ENCODE data around the gene KPNA4. TPM values are rescaled to one million over a fixed set of nuclear protein-coding genes. Genes with fewer than 3 reads are reported as not detected.
A peak's percentile ranks its signal among the peaks of the same experiment; 100 is the strongest.

KPNA4 gene
- total and polyA plus RNA-seq, 2 donors (not counting 1 experiment from before 2014, with no cell fraction given) = 33.0 to 38.8 TPM

DNA sequence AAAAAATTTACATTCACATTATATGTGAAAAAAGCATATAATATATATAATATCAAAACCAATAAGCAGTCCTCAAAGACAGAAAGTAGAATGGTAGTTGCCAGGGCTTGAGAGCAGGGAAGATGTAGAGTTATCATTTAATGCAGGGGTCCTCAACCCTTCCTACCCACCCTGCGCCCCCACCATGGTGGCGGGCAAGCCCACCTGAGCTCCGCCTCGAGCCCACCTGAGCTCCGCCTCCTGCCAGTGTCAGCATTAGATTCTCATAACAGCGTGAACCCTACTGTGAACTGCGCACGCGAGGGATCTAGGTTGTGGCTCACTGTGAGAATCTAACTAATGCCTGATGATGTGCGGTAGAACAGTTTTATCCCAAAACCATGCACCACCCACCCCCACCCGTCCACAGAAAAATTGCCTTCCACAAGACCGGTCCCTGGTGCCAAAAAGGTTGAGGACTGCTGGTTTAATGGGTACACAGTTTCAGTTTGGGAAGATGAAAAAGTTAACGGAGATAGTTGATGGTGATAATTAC, 118.8 kb downstream of the KPNA4 start:
- Histone ChIP-seq H3K36me3 (ENCODE audit: control insufficient read depth, insufficient read depth, low read length) (peaks cover 2% of the 10 kb centered on the region), H3K9me3 (ENCODE audit: control insufficient read depth, insufficient read depth, low read depth, low read length) (no peaks in the 10 kb centered on the region), H4K20me1 (ENCODE audit: control insufficient read depth, extremely low read depth, insufficient read depth, low read length) (no peaks in the 10 kb centered on the region), H3K9ac (ENCODE audit: insufficient read depth, low read length) (no peak overlapping the region), H3K27me3 (ENCODE audit: control insufficient read depth, insufficient read depth, low read length) (no peaks in the 10 kb centered on the region), H2AFZ (ENCODE audit: low read length) (no peak overlapping the region), H3K4me3 (replicated peaks in 1 of 4; ENCODE audit: control extremely low read depth in 1 of 4, insufficient read depth in 1 of 4, low read depth in 3 of 4, low read length in 4 of 4) (peak overlapping the region in 1 of 4 experiments; percentile 5), H3K4me1 (ENCODE audit: control insufficient read depth, extremely low read depth, insufficient read depth, low read length) (peaks cover 4% of the 10 kb centered on the region), H3K27ac (ENCODE audit: insufficient read depth, low read length) (no peak overlapping the region), H3K79me2 (ENCODE audit: control insufficient read depth, insufficient read depth, low read length) (peaks cover 74% of the 10 kb centered on the region), H3K4me2 (ENCODE audit: extremely low read depth, insufficient read depth, low read length) (no peak overlapping the region)
- TF ChIP-seq EZH2 (IDR thresholded peaks at IDR 0.05; ENCODE audit: low read length, missing control alignments) = no peak
- TF ChIP-seq, protein P1, sequence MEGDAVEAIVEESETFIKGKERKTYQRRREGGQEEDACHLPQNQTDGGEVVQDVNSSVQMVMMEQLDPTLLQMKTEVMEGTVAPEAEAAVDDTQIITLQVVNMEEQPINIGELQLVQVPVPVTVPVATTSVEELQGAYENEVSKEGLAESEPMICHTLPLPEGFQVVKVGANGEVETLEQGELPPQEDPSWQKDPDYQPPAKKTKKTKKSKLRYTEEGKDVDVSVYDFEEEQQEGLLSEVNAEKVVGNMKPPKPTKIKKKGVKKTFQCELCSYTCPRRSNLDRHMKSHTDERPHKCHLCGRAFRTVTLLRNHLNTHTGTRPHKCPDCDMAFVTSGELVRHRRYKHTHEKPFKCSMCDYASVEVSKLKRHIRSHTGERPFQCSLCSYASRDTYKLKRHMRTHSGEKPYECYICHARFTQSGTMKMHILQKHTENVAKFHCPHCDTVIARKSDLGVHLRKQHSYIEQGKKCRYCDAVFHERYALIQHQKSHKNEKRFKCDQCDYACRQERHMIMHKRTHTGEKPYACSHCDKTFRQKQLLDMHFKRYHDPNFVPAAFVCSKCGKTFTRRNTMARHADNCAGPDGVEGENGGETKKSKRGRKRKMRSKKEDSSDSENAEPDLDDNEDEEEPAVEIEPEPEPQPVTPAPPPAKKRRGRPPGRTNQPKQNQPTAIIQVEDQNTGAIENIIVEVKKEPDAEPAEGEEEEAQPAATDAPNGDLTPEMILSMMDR (conservative IDR thresholded peaks at IDR 0.05 in 1 of 2, IDR thresholded peaks at IDR 0.05 in 1 of 2; ENCODE audit: low read depth in 1 of 2, low read length in 2 of 2) = no peak
- DNase-seq (ENCODE audit: low read depth in 2 of 2) = no peak

DNA sequence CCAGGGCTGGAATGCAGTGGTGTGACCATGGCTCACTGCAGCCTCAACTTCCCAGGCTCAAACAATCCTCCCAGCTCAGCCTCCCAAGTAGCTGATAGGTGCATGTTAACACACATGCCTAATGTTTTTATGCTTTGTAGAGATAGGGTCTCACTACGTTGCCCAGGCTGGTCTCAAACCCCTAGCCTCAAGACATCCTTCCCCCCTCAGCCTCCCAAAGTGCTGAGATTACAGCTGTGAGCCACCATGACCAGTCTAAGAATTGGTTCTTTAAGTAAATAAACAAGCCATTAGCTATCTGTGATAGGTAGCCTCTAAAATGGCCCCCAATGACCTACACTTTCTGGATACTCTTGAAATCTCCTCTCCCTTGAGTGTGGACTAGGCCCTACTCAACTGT, 119.5 kb downstream of the KPNA4 start:
- no peak overlapping the region for H3K4me2 ChIP-seq (ENCODE audit: extremely low read depth, insufficient read depth, low read length)
- peaks cover 80% of the 10 kb centered on the region for H3K79me2 ChIP-seq (ENCODE audit: control insufficient read depth, insufficient read depth, low read length)
- peaks cover 2% of the 10 kb centered on the region for H3K36me3 ChIP-seq (ENCODE audit: control insufficient read depth, insufficient read depth, low read length)
- TF ChIP-seq, protein P1 (conservative IDR thresholded peaks at IDR 0.05 in 1 of 2, IDR thresholded peaks at IDR 0.05 in 1 of 2; ENCODE audit: low read depth in 1 of 2, low read length in 2 of 2) = no peak
- TF ChIP-seq EZH2 (IDR thresholded peaks at IDR 0.05; ENCODE audit: low read length, missing control alignments) = no peak
- H3K27me3 ChIP-seq (ENCODE audit: control insufficient read depth, insufficient read depth, low read length) = no peaks in the 10 kb centered on the region
- H3K9me3 ChIP-seq (ENCODE audit: control insufficient read depth, insufficient read depth, low read depth, low read length) = no peaks in the 10 kb centered on the region
- H2AFZ ChIP-seq (ENCODE audit: low read length) = no peak overlapping the region
- H3K9ac ChIP-seq (ENCODE audit: insufficient read depth, low read length) = no peak overlapping the region
- no peak for DNase-seq (ENCODE audit: low read depth in 2 of 2)
- no peak overlapping the region for H3K4me3 ChIP-seq (replicated peaks in 1 of 4; ENCODE audit: control extremely low read depth in 1 of 4, insufficient read depth in 1 of 4, low read depth in 3 of 4, low read length in 4 of 4)
- H3K27ac ChIP-seq (ENCODE audit: insufficient read depth, low read length) = no peak overlapping the region
- peaks cover 4% of the 10 kb centered on the region for H3K4me1 ChIP-seq (ENCODE audit: control insufficient read depth, extremely low read depth, insufficient read depth, low read length)
- no peaks in the 10 kb centered on the region for H4K20me1 ChIP-seq (ENCODE audit: control insufficient read depth, extremely low read depth, insufficient read depth, low read length)

Other genes with a start within 250 kb of the KPNA4 start
- gene IFT80, start 166.3 kb downstream of the KPNA4 start, total RNA-seq = 75.0 and 76.5 TPM in 2 replicates
- gene IFT80, start 166.3 kb downstream of the KPNA4 start, polyA plus RNA-seq = 29.7 and 38.4 TPM in 2 replicates
- 38.0 and 48.4 TPM in 2 replicates for gene SMC4, start 165.9 kb downstream of the KPNA4 start, total RNA-seq
- 34.7 and 83.5 TPM in 2 replicates for gene SMC4, start 165.9 kb downstream of the KPNA4 start, polyA plus RNA-seq
- gene TRIM59, start 115.8 kb downstream of the KPNA4 start, total RNA-seq = 15.2 and 31.2 TPM in 2 replicates
- gene TRIM59, start 115.8 kb downstream of the KPNA4 start, polyA plus RNA-seq = 13.6 and 20.0 TPM in 2 replicates
- gene ARL14, start 111.6 kb upstream of the KPNA4 start, total RNA-seq = not detected in 2 replicates
- not detected in 2 replicates for gene ARL14, start 111.6 kb upstream of the KPNA4 start, polyA plus RNA-seq
- gene PPM1L, start 190.7 kb upstream of the KPNA4 start, total RNA-seq = 2.1 and 2.5 TPM in 2 replicates
- gene PPM1L, start 190.7 kb upstream of the KPNA4 start, polyA plus RNA-seq = 0.33 and 0.42 TPM in 2 replicates

Data from fibroblast of lung (primary cell).